Neural cell (in vitro differentiated cells): ENCODE measurements around the gene MLPH. TPM values are rescaled to one million over a fixed set of nuclear protein-coding genes. Genes with fewer than 3 reads are reported as not detected.

Source experiments
- H2AFZ ChIP-seq: fragments of 200-600, 300-800 bp; sonication (generic), shearing (Covaris generic); 2 replicates; pipeline ENCODE4 v1.6.0; 2014; ENCODE audit warnings: low read depth, mild to moderate bottlenecking, antibody characterized with exemption, low read length, moderate library complexity
- H3F3A ChIP-seq: fragments of 200-600 bp; shearing (Covaris generic); 2 replicates; pipeline ENCODE4 v1.6.1; 2016; ENCODE audit warnings: mild to moderate bottlenecking, moderate library complexity, mixed read lengths, antibody characterized with exemption, low read length; ENCODE audit not compliant: insufficient read depth, poor library complexity, severe bottlenecking
- H3K27ac ChIP-seq: fragments of 200-600, 300-800 bp; sonication (generic), shearing (Covaris generic); 2 replicates; pipeline ENCODE4 v1.5.1; 2014; ENCODE audit warnings: mild to moderate bottlenecking, low read length, moderate library complexity
- H3K27me3 ChIP-seq: fragments of 300-800, 200-600 bp; sonication (generic), shearing (Covaris generic); 2 replicates; pipeline ENCODE4 v1.6.0; 2014; ENCODE audit warnings: mild to moderate bottlenecking, low read depth, low read length, moderate library complexity; ENCODE audit not compliant: insufficient read depth
- H3K36me3 ChIP-seq: fragments of 300-800, 200-600 bp; sonication (generic), shearing (Covaris generic); 2 replicates; pipeline ENCODE4 v1.5.1; 2014; ENCODE audit warnings: mild to moderate bottlenecking, antibody characterized with exemption, low read length, moderate library complexity; ENCODE audit not compliant: insufficient read depth
- H3K4me2 ChIP-seq: fragments of 300-800, 200-600 bp; sonication (generic), shearing (Covaris generic); 2 replicates; pipeline ENCODE4 v1.6.0; 2014; ENCODE audit warnings: mild to moderate bottlenecking, low read length
- H3K4me3 ChIP-seq: fragments of 300-800, 200-600 bp; sonication (generic), shearing (Covaris generic); 2 replicates; pipeline ENCODE4 v1.5.1; 2014; ENCODE audit warnings: mild to moderate bottlenecking, low read length, moderate library complexity
- H3K79me2 ChIP-seq: fragments of 200-600 bp; shearing (Covaris generic); replicated peaks from 2 replicates; pipeline ENCODE4 v1.6.0; 2014; ENCODE audit warnings: mild to moderate bottlenecking, low read length, moderate library complexity; ENCODE audit not compliant: insufficient read depth
- H3K9ac ChIP-seq: fragments of 300-800, 200-600 bp; sonication (generic), shearing (Covaris generic); 2 replicates; pipeline ENCODE4 v1.6.1; 2016; ENCODE audit warnings: mild to moderate bottlenecking, low read length, mixed read lengths
- H3K9me2 ChIP-seq: fragments of 200-600 bp; shearing (Covaris generic); 2 replicates; pipeline ENCODE4 v1.6.1; 2016; ENCODE audit warnings: mild to moderate bottlenecking, low read length, mixed read lengths; ENCODE audit not compliant: insufficient read depth
- H3K9me3 ChIP-seq: fragments of 200-600, 300-800 bp; sonication (generic), shearing (Covaris generic); 2 replicates; pipeline ENCODE4 v1.6.1; 2016; ENCODE audit warnings: mild to moderate bottlenecking, mixed run types, low read length, moderate library complexity, mixed read lengths
- H4K20me1 ChIP-seq: fragments of 200-600 bp; shearing (Covaris generic); 2 replicates; pipeline ENCODE4 v1.6.1; 2016; ENCODE audit warnings: mild to moderate bottlenecking, mixed run types; ENCODE audit not compliant: insufficient read depth
- CTCF ChIP-seq: fragments of 450-650 bp; IDR thresholded peaks from 2 replicates; pipeline ENCODE4 v1.5.1; 2014; ENCODE audit warnings: antibody characterized with exemption, mild to moderate bottlenecking, moderate library complexity; ENCODE audit not compliant: poor library complexity, severe bottlenecking
- EP300 ChIP-seq: fragments of 450-650 bp; conservative IDR thresholded peaks from 2 replicates; pipeline ENCODE4 v1.6.1; 2014; ENCODE audit warnings: antibody characterized with exemption, mild to moderate bottlenecking, moderate library complexity; ENCODE audit not compliant: poor library complexity, severe bottlenecking
- EZH2 ChIP-seq: fragments of 200-600, 300-800 bp; shearing (Covaris generic), sonication (generic); IDR thresholded peaks from 2 replicates; pipeline ENCODE4 v1.6.1; 2014; ENCODE audit warnings: antibody characterized with exemption, low read length, borderline replicate concordance, mild to moderate bottlenecking; ENCODE audit not compliant: insufficient read depth, poor library complexity, severe bottlenecking
- MXI1 ChIP-seq: fragments of 450-650 bp; conservative IDR thresholded peaks from 2 replicates; pipeline ENCODE4 v1.6.1; 2014; ENCODE audit warnings: antibody characterized with exemption, mild to moderate bottlenecking; ENCODE audit not compliant: poor library complexity, severe bottlenecking
- POLR2AphosphoS5 ChIP-seq: IDR thresholded peaks from 2 replicates; pipeline ENCODE4 v1.6.1; 2012
- RAD21 ChIP-seq: fragments of 450-650 bp; conservative IDR thresholded peaks from 2 replicates; pipeline ENCODE4 v1.6.1; 2014; ENCODE audit warnings: antibody characterized with exemption, mild to moderate bottlenecking, moderate library complexity
- REST ChIP-seq: IDR thresholded peaks from 2 replicates; pipeline ENCODE4 v1.6.1; 2012; ENCODE audit warnings: borderline replicate concordance
- SMC3 ChIP-seq: fragments of 450-650 bp; conservative IDR thresholded peaks from 2 replicates; pipeline ENCODE4 v1.6.1; 2014; ENCODE audit warnings: antibody characterized with exemption, mild to moderate bottlenecking, moderate library complexity; ENCODE audit not compliant: poor library complexity
- TAF1 ChIP-seq: IDR thresholded peaks from 2 replicates; pipeline ENCODE4 v1.6.1; 2012; ENCODE audit warnings: low read depth
- polyA plus RNA-seq: library from polyadenylated mRNA; depleted of rRNA; stranded (reverse); fragments of >200 nt; gene quantifications from 2 replicates; pipeline ENCODE4 v1.2.3, GENCODE V29; 2014

MLPH gene
- polyA plus RNA-seq, 1 donor from 2014 or later: not detected

GRCh38 chr2:237576974-237577373 is 89.9 kb downstream of the MLPH start:
- no peak overlapping the region for H3K9ac ChIP-seq
- no peak overlapping the region for H2AFZ ChIP-seq
- H3F3A ChIP-seq: no peaks in the 10 kb centered on the region
- TF ChIP-seq EZH2: no peak
- no peak for TF ChIP-seq REST
- no peak for TF ChIP-seq SMC3
- no peak for TF ChIP-seq EP300
- TF ChIP-seq POLR2AphosphoS5: no peak
- no peak for TF ChIP-seq CTCF
- H3K4me2 ChIP-seq: no peak overlapping the region
- H3K36me3 ChIP-seq: no peaks in the 10 kb centered on the region
- no peaks in the 10 kb centered on the region for H3K79me2 ChIP-seq
- H3K27me3 ChIP-seq: no peaks in the 10 kb centered on the region
- H3K4me3 ChIP-seq: no peak overlapping the region
- no peak overlapping the region for H3K27ac ChIP-seq
- no peaks in the 10 kb centered on the region for H3K9me3 ChIP-seq
- H3K9me2 ChIP-seq: no peaks in the 10 kb centered on the region
- no peaks in the 10 kb centered on the region for H4K20me1 ChIP-seq

GRCh38 chr2:237577458-237577857 is 90.4 kb downstream of the MLPH start:
- Histone ChIP-seq H3K36me3 (no peaks in the 10 kb centered on the region), H3K79me2 (no peaks in the 10 kb centered on the region), H3K27ac (no peak overlapping the region)

More at GRCh38 chr2:237577458-237577857, 90.4 kb downstream of the MLPH start:
- H3K9ac ChIP-seq: no peak overlapping the region
- no peaks in the 10 kb centered on the region for H3F3A ChIP-seq
- no peak overlapping the region for H3K4me3 ChIP-seq
- H4K20me1 ChIP-seq: no peaks in the 10 kb centered on the region
- no peaks in the 10 kb centered on the region for H3K27me3 ChIP-seq
- no peaks in the 10 kb centered on the region for H3K9me2 ChIP-seq
- no peak overlapping the region for H2AFZ ChIP-seq
- TF ChIP-seq CTCF: no peak
- no peak for TF ChIP-seq REST
- TF ChIP-seq EP300: no peak
- TF ChIP-seq MXI1: no peak
- TF ChIP-seq TAF1: no peak
- no peak for TF ChIP-seq EZH2
- TF ChIP-seq POLR2AphosphoS5: no peak
- TF ChIP-seq RAD21: no peak
- no peak for TF ChIP-seq SMC3
- H3K4me2 ChIP-seq: no peak overlapping the region
- no peaks in the 10 kb centered on the region for H3K9me3 ChIP-seq
